VCaP (cell line): ENCODE results near the gene CCDC136.

Experiments
- H3K27ac ChIP-seq: fragments of 450-650 bp; 2 replicates; pipeline ENCODE4 v1.5.1; 2017
- TF ChIP-seq, protein P1 (sequence below): fragments of 450-650 bp; conservative IDR thresholded peaks from 2 replicates; pipeline ENCODE4 v1.5.1; 2017; ENCODE audit warnings: mild to moderate bottlenecking, moderate library complexity

The CCDC136 gene

DNA sequence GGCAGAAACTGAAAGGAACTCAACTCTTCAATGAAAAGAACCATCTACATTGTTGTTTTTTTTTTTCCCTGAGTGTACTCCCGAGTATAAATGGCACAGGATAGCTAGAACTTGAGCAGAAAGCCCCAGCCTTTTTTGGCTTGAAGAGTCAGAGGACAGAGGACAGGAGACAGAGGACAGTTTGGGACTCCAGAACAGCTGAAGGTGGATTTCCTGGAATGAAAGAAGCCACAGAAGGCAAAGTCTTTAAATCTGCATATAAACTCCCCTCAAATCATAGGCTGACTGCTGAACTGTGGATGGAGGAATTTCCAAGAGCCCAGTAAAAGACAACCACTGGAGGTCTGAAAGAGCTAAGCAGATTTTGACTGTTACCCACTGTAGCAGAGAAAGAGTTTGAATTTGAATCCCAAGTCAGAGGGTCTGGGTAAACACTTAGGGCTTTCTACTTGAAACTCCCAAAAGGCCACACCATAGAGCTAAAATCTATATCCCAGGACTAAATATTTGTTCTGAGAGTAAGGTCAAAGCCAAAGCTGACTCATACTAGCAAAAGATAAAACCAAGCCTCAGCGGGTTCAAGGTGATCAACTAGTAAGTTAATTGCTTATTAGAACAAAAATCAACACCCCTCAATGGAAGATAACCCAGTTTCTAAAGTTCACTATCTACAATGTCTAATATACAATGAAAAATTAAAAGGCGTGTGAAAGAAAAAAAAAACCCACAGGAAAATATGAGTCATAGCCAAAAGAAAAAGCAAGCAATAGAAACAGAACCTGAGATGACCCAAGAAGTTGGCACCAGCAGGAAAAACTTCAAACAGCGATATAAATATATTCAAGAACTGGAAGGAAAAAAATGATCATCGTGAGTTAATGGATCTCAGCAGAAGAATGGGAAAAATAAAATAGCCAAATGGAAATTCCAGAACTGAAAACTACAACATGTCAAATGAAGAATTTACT is 14.3 kb upstream of the CCDC136 start:
- TF ChIP-seq, protein P1, sequence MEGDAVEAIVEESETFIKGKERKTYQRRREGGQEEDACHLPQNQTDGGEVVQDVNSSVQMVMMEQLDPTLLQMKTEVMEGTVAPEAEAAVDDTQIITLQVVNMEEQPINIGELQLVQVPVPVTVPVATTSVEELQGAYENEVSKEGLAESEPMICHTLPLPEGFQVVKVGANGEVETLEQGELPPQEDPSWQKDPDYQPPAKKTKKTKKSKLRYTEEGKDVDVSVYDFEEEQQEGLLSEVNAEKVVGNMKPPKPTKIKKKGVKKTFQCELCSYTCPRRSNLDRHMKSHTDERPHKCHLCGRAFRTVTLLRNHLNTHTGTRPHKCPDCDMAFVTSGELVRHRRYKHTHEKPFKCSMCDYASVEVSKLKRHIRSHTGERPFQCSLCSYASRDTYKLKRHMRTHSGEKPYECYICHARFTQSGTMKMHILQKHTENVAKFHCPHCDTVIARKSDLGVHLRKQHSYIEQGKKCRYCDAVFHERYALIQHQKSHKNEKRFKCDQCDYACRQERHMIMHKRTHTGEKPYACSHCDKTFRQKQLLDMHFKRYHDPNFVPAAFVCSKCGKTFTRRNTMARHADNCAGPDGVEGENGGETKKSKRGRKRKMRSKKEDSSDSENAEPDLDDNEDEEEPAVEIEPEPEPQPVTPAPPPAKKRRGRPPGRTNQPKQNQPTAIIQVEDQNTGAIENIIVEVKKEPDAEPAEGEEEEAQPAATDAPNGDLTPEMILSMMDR: no peak
- no peak overlapping the region for H3K27ac ChIP-seq

DNA sequence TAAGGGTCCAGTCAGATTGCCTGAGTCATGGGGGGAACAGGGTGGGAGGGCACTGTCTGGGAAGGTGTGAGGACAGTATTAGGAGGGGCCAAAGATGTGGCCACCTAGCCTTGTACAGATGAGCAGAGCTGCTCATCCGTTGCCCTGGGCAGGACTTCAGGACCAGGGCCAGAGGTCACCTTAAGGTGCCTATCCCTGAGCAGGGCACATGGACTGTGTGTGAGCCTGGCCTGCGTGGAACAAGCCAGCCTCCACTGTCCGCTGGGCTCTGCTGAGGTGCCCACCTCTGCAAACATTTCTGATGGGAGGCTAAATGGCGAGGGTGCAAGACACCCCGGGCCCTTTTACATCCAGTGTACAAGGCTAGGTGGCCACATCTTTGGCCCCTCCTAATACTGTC is 12.8 kb upstream of the CCDC136 start:
- TF ChIP-seq, protein P1: no peak
- no peak overlapping the region for H3K27ac ChIP-seq

DNA sequence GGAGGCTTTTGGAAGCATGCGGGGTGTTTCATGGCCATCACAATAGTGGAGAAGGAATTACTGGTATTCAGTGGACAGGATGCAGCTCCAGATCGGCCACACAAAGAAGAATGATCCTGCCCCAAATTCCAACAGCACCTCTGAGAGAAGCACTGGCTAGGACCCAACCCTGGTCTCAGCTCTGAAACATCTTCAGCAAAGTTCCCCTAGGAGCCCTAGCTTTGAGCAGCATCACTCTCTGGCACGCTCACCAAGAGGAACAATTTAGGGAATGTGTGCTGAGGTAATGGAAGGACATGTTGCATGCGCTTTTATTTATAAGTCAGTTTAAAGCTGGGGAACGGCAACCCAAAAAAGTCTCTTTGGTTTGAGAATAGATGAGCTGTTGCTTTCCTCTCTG is 10.6 kb upstream of the CCDC136 start:
- TF ChIP-seq, protein P1: no peak
- no peak overlapping the region for H3K27ac ChIP-seq

GRCh38 chr7:128781851-128782250 is 9.9 kb upstream of the CCDC136 start:
- TF ChIP-seq, protein P1: no peak
- H3K27ac ChIP-seq: no peak overlapping the region

DNA sequence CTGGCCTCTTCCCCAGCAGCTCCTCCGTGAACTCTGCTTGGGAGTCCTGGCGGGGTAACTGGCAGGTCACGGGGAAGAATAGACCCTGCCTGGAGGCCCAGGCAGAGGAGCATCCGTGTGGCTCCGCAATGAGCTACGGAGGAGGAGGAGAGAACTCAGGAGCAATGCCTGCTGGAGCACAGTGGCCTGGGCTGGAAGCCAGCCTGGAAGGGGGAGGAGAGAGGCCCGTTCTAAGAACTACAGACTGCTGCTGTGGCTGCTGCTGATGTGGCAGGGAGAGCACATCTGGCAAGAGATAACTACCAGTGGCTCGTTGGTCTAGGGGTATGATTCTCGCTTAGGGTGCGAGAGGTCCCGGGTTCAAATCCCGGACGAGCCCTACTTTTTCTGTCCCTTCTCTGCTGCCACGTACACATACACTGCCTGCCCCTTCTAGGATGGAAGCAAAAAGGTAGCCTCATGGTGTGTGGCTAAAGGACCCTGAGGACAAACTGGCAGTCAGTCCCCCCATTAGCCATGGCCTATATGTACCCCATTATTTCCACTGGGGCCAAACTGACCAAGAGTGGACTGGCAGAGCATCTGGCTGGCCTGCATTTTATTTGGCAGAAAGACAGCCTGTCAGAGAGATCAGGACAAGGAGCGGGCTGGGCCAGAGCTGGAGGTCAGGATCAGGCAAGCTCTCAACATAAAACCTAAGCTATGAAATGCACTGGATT is 8.5 kb upstream of the CCDC136 start:
- TF ChIP-seq, protein P1: no peak
- no peak overlapping the region for H3K27ac ChIP-seq

GRCh38 chr7:128785738-128786137 is 6.0 kb upstream of the CCDC136 start:
- 0 out of 2 replicates have a peak overlapping the region, but pooled peaks have one; percentile 4 for H3K27ac ChIP-seq
- TF ChIP-seq, protein P1: no peak
